T-helper 1 cell treated with Interleukin-12 subunit alpha and Interleukin-12 subunit beta and Interleukin-4 antibody, amounts not matched to agents 30 ng/mL and 1 ng/mL, for 36 hours (primary cell): ENCODE measurements around the gene MYLK2. TPM values are rescaled to one million over a fixed set of nuclear protein-coding genes. Genes with fewer than 3 reads are reported as not detected.
"Not testable (repeated sequence)": the region's sequence is repeated elsewhere in the genome, so short reads cannot be mapped to it uniquely, and the experiment has no call there.

ENCODE experiments used
- intact Hi-C: fragments of 100-400 bp; cut with micrococcal nuclease; formaldehyde crosslinking; loops from one replicate; pipeline ENCODE4 v1.15.1; 2024
- total RNA-seq: library from RNA; stranded (reverse); gene quantifications from 2 replicates; pipeline ENCODE4 v1.2.3, GENCODE V29; 2022

The MYLK2 gene
- total RNA-seq, result 0.59 and 0.64 TPM in 2 replicates

GRCh38 chr20:31819083-31819784 is at the start of gene MYLK2:
TSS of gene MYLK2 (plus strand) at chr20:31819356. CDS start at chr20:31819581, 225 bp downstream.
- intact Hi-C loops, result no loop called here

GRCh38 chr20:31769681-31770080 is 49.5 kb upstream of the MYLK2 start:
- intact Hi-C loops, result no loop called here

DNA sequence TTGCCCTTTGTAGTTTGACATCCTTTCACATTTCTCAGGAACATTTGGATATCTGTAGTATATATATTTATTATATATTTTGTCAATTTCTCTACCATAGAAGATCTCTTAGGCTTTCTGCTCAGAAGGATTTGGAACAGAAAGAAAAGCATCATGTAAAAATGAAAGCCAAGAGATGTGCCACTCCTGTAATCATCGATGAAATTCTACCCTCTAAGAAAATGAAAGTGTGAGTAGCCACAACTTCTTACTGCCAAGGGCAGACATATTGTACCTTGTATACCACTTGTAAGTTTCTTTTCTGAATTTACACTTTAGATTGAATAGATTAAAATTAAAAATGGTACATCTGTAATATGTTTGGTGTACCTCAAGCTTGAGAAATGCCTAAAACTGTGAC is 48.9 kb upstream of the MYLK2 start:
- intact Hi-C loops, result no loop called here

- intact Hi-C loops, result no loop called here
Measured at GRCh38 chr20:31774408-31774807, 44.7 kb upstream of the MYLK2 start.

DNA sequence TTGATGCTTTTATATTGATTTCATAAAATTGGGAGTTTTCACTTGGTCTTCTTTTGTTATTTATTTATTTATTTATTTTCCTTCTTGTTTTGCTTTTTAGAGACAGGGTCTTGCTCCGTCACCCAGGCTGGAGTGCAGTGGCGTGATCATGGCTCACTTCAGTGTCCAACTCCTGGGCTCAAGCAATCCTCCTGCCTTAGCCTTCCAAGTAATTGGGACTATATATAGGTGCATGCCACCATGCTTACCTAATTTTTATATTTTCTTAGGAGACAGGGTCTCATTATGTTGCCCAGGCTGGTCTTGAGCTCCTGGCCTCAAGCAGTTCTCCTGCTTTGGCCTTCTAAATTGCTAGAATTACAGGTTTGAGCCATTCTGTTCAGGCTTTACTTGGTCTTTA is 38.3 kb upstream of the MYLK2 start:
- intact Hi-C loops, result no loop called here

DNA sequence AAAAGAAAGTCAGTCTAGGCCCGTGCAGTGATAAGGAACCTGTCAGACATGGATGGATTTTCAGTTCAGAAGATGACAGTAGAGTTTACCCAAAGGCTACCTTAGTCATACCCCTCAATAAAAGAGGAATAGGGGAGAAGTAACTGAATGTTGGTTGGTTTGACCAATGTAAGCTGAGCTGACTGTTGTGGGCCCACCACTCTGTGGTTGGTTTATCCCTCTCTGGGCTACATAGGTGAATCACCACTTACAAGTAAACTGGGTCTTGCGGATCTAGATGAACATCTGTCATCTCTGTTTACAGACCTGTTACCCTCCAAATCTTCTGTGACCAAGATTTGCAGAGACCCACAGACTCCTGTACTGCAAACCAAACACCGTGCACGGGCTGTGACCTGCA is 37.2 kb upstream of the MYLK2 start:
- intact Hi-C loops, result no loop called here

DNA sequence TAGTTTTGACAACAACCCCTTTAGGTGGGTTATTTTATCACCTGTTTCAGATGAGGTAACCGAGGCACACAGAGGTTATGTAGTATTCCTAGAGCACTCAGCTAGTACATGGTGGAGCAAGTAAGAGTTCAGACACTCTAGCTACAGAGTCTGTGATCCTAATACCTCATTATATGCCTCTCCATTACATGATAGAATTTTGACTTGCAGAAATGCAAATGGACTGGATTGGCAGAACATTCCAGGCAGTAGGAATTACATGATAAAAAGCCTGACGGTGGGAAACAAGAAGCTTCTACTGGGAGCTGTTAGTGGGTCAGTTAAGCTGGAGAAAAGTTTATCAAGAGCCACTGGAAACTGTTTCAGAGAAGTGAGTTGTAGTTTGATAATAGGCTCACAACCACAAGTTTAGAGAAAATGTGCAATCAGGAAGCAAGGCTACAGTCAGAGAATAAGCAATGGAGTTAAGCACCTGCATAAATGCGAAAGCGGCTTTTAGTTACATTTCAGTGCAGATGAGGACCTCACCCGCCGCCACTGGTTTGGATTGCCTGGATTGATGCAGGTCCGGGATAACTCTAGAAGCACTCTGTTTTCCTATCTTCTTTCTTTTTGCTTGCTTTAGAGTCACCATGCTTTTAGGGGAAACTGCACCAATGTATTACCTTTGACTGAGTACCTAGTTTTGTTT is 34.7 kb upstream of the MYLK2 start:
- intact Hi-C loops, result no loop called here

GRCh38 chr20:31785089-31785488 is 34.1 kb upstream of the MYLK2 start:
- intact Hi-C loops, result no loop called here

- intact Hi-C loops, result no loop called here
Measured at GRCh38 chr20:31788578-31788977, 30.6 kb upstream of the MYLK2 start.

- intact Hi-C loops, result no loop called here
Measured at GRCh38 chr20:31790401-31790800, 28.8 kb upstream of the MYLK2 start.

DNA sequence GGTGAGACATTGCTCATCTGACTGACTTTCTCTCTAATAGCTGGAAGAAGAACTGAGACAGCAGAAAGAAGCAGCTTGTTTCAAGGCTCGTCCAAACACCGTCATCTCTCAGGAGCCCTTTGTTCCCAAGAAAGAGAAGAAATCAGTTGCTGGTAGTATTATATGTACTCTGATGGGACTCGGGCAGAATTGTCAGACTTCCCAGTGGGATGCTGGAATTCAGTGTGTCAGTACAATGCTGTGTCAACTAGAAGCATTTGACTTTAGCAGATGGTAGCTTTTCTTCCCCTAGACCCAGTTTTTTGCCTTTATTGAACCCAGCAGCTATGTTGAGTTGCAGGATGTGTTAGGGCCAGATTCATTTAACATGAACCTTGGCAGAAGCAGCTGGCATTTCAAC is 21.8 kb upstream of the MYLK2 start:
- intact Hi-C loops, result no loop called here

DNA sequence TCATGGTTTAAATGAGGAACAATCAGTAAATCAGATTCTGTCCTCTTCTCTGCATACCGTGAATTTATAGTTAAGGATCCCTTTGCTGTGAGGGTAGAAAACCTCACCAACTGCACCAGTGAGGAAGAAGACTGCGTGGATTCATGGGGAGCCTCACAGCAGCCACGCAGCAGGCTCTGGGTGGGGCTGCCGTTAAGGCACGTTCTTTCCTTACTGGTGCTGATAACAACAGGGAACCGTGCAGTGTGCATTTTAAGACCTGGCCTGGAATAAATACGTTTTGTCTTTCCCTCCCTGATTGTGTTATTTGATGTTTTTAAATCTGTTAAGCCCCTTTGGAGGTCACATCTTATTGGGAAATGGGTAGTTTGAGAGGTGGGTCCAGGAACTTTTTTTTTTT is 17.6 kb upstream of the MYLK2 start:
- intact Hi-C loops, result no loop called here

GRCh38 chr20:31803552-31804291 is 15.4 kb upstream of the MYLK2 start:
- intact Hi-C loops, result no loop called here

DNA sequence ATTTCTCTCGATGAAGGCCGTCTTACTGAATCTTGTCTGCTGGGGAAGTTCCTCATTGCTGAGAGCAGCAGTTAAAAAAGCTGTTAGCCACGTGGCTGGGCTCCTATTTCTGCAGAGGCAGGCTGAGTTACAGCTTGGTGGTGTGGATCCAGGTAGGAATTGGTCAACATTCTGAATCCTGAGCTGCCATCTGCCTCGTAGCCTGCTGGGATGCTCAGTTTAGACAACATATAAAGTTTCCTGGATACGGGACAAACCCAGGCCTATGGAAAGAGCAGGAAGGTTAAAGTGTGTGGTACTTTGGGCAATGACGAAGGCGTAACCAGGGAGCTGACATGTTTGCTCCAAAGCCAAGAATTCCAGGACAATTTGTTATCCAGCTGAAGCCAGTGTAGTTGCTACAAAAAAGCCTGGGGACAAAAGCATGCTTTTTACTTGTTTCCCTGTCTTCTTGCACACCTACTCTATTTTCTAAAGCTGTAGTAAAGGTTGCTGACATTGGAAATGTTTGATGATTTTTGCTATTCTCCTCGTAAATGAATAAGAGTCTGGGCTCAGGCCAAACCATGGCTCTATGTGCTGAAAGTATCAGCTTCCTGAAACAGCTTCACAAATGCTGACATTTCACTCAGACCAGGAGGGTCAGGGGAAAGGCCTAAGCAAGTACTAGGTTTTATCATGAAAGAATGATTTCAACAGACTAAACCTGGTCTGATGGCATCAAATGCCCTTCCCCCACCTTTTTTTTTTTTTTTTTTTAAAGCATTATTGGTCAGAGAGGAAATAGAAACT is 12.4 kb upstream of the MYLK2 start:
- intact Hi-C loops, result no loop called here

DNA sequence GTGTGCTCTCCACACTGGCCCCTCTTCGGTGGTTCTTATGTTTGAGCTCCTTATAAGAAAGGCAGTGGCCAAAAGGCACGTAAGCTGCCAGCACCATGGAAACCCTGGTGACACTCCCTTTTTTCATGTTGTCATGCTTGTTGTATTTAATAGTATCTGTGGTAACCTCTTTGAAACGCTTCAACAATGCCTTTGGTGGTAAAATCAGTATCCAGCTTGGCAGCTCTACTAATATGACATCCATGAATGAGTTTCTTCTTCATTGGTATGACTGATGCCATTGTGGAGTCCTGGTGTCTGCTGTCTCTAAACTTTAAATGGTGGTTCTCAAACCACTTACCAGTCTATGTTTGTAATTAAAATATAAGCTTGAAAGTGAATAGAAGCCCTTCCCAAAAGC is 10.7 kb upstream of the MYLK2 start:
- intact Hi-C loops, result no loop called here

DNA sequence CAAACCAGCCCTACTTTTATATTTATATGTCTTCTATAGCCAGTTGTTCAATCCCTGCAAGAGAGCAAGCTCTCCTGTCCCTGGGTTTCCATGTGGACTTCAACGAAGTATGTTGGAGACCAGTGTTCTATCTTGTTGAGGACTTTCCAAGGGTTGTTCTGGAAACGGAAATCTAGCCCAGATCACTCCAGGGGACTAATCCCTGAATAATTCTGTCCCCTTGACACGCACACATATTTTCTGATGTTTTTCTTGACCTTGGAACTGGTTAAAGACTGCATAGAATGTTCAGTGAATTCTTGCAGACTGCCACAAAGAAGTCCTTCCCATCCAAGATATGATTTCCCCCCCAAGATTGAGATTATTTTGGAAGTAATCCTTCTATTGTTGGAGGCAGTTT is 9.5 kb upstream of the MYLK2 start:
- intact Hi-C loops, result no loop called here

DNA sequence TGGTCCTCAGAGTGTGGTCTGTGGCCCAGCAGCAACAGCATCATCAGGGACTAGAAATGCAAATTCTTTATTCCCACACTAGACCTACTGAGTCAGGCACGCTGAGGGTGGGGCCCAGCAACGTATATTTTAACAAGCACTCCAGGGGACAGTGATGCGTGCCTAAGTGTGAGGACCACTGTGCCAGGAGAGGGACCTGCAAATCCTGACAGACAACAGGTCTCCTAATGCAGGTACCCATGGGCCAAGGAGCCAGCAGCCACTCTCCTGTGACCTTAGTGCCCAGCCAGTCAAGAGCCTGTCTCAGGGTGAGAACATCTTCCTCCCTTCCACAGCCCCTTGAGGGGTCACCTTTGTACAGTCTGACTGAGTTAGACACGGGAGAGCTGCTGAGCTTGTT is 8.0 kb upstream of the MYLK2 start:
- intact Hi-C loops, result no loop called here

GRCh38 chr20:31811796-31812728 is 7.1 kb upstream of the MYLK2 start:
- intact Hi-C loops, result no loop called here

DNA sequence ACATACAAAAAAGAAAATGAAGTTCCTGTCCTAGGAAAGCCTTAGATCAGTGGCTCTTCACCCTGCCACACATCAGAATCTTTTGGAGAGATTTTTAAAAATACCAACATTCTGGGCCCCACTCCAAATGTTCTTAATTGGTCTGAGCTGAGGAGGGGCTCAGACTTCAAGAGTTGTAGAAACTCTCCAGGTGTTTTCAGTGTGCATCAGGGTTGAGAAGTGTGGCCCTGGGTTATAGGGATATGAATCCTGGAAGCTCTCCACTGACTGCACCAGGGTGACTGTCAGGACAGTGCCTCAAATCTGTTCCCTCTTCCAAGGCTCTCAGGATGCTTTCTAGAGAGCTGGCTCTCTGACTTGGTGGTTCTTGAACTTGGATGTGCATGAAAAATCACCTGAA is 5.5 kb upstream of the MYLK2 start:
- intact Hi-C loops, result no loop called here

DNA sequence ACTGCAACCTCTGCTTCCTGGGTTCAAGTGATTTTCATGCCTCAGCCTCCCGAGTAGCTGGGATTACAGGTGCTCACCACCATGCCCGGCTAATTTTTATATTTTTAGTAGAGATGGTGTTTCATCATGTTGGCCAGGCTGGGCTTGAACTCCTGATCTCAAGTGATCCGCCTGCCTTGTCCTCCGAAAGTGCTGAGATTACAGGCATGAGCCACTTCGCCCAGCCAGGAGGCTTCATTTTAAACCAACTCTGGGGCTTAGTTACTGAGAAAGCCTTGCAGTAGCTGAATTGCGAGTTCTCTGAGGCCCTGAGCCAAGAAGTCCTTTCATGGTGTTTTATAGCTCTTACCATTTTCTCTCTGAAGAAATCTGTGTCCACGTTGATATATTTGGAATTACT is 5.0 kb upstream of the MYLK2 start:
- intact Hi-C loops, result not testable (repeated sequence)
